NCI-H146 (cell line): Measurements from ENCODE around the gene MIER2.
"Not testable (repeated sequence)": the region's sequence is repeated elsewhere in the genome, so short reads cannot be mapped to it uniquely, and the experiment has no call there.

Source experiments
- DNase-seq: peaks from one replicate; lab custom pipeline; 2025; lab: John Stamatoyannopoulos, UW

Gene MIER2

GRCh38 chr19:281992-282391, 62.6 kb downstream of the MIER2 start:
- no peak for DNase-seq

- no peak for DNase-seq
Observed at GRCh38 chr19:281156-281853, 63.3 kb downstream of the MIER2 start.

- DNase-seq: peak; percentile 88
Observed at GRCh38 chr19:280541-281009, 64.0 kb downstream of the MIER2 start.

GRCh38 chr19:279656-280055, 64.9 kb downstream of the MIER2 start:
- no peak for DNase-seq

DNA sequence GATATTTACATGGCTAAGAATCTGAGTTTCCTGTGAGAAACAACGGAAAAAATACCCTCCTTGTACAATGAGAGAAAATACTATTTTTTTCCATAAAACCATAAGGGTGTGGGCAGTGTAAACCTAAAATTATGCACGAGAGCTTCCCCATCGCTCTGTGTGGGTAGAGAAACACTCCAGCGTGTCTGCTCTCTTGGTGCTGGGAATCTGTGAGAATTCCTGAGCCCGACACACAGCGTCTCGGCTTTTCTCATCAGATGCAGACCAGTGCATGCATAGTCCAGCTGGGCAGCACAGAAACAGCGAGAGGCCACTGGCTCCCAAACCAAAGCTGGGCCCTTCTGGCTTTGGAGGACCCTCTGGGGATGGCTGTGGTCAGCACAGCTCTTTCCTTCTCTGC, 65.4 kb downstream of the MIER2 start:
- DNase-seq: no peak

GRCh38 chr19:277581-278165, 66.9 kb downstream of the MIER2 start:
- no peak for DNase-seq

- peak; percentile 60 for DNase-seq
Observed at GRCh38 chr19:277131-277530, 67.5 kb downstream of the MIER2 start.

- DNase-seq: no peak
Observed at GRCh38 chr19:275958-276646, 68.5 kb downstream of the MIER2 start.

GRCh38 chr19:275000-275399, 69.6 kb downstream of the MIER2 start:
- no peak for DNase-seq

DNA sequence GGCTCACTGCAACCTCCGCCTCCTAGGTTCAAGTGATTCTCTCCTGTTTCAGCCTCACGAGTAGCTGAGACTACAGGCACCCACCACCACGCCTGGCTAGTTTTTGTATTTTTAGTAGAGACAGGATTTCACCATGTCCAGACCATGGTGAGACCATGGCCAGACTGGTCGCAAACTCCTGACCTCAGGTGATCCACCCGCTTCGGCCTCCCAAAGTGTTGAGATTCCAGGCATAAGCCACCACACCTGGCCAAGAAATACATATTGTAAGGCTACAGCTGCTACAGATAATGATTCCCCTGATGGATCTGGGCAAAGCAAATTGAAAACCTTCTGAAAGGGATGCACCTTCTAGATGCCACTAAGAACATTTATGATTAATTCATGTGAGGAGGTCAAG, 71.2 kb downstream of the MIER2 start:
- no peak for DNase-seq

DNA sequence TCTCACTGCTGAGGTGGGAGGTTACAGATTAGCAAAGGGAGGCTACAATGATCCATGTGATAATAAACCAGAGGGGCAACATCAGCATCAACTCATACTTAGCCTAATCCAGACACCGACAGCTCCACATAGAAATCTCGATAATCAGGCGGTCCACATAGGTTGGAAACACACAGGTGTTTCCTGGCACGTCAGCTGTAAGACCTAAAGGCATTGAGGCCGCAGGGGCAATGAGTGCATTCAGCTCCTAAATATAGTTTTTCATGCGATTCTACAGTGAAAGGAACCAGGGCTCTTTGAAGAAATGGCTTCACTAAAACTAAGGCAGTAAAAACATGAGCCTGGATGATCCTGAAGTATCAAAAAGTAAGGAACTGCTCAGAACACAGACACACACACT, 72.7 kb downstream of the MIER2 start:
- DNase-seq: no peak

DNA sequence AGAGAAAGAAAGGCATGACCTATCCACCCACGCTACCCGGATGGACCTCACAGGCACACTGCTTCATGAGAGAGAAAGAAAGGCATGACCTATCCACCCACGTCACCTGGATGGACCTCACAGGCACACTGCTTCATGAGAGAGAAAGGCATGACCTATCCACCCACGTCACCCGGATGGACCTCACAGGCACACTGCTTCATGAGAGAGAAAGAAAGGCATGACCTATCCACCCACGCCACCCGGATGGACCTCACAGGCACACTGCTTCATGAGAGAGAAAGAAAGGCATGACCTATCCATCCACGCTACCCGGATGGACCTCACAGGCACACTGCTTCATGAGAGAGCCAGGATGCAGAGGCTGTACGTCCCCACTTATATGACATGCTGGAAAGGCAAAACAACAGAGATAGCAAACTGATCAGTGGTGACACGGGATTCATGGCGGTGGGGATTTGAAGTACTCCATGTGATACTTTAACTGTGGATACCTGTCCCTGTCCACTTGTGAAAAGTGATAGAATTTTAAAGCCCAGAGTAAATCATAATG, 73.8 kb downstream of the MIER2 start:
- DNase-seq: not testable (repeated sequence)

- DNase-seq: no peak
Observed at GRCh38 chr19:269241-269640, 75.4 kb downstream of the MIER2 start.

DNA sequence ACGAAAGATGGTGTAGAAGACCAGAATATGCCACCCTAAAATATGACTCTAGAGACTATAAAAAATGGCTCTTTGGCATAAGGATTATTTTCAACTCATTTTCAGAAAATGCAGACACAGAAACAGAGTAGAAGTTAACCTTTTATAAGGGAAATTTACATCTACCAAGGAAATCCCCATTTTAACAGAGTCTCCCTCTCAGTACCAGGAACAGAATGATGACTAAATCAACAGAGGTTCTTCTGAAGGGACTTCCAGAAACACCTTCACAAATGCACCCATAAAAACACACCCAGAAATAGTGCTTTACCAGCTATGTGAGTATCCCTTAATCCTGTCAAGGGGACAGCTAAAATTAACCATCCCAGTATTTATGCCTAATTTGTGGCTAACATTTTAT, 82.5 kb downstream of the MIER2 start:
- no peak for DNase-seq

GRCh38 chr19:256804-257203, 87.8 kb downstream of the MIER2 start:
- DNase-seq: not testable (repeated sequence)
